ENCODE data around the gene PMP22.
"Not testable (repeated sequence)": the region's sequence is repeated elsewhere in the genome, so short reads cannot be mapped to it uniquely, and the experiment has no call there.

PMP22 gene

GRCh38 chr17:15200574-15200973 is 64.6 kb downstream of the PMP22 start:
- DNase-seq = not testable (repeated sequence)

GRCh38 chr17:15197229-15197628 is 67.9 kb downstream of the PMP22 start:
- no peak for DNase-seq

- DNase-seq = no peak
Measured at GRCh38 chr17:15194859-15195277, 70.3 kb downstream of the PMP22 start.

GRCh38 chr17:15185625-15185991 is 79.5 kb downstream of the PMP22 start:
- no peak for DNase-seq

- DNase-seq = no peak
Measured at GRCh38 chr17:15184872-15185624, 80.1 kb downstream of the PMP22 start.

GRCh38 chr17:15181816-15182215 is 83.3 kb downstream of the PMP22 start:
- DNase-seq = no peak

GRCh38 chr17:15181333-15181732 is 83.8 kb downstream of the PMP22 start:
- DNase-seq = no peak

GRCh38 chr17:15180121-15180561 is 85.0 kb downstream of the PMP22 start:
- no peak for DNase-seq

Measured in NCI-H2081 treated with DMSO at 0.1 percent for 48 hours (cell line).